Hematopoietic multipotent progenitor cell treated with erythropoietin and hydrocortisone succinate and interleukin-3 and kit ligand, for 15 days (in vitro differentiated cells): ENCODE measurements around the gene STAP1.
"Not testable (repeated sequence)": the region's sequence is repeated elsewhere in the genome, so short reads cannot be mapped to it uniquely, and the experiment has no call there.

Experiments
- DNase-seq: peaks from one replicate; pipeline ENCODE4 v3.0.0-alpha.2; 2015; ENCODE audit warnings: low spot score

STAP1 gene

GRCh38 chr4:67624939-67625338 is 66.4 kb downstream of the STAP1 start:
- no peak for DNase-seq

GRCh38 chr4:67632492-67632891 is 74.0 kb downstream of the STAP1 start:
- DNase-seq = no peak

GRCh38 chr4:67634741-67635140 is 76.2 kb downstream of the STAP1 start:
- no peak for DNase-seq

GRCh38 chr4:67635331-67635730 is 76.8 kb downstream of the STAP1 start:
- DNase-seq = no peak

- not testable (repeated sequence) for DNase-seq
These were observed 78.5 kb downstream of the STAP1 start for GRCh38 chr4:67636978-67637377.

GRCh38 chr4:67638136-67638535 is 79.6 kb downstream of the STAP1 start:
- DNase-seq = no peak

- no peak for DNase-seq
These were observed 93.0 kb downstream of the STAP1 start for GRCh38 chr4:67651536-67651935.
